CD4-positive, alpha-beta T cell (primary cell): ENCODE data around the gene PHACTR3. TPM values are rescaled to one million over a fixed set of nuclear protein-coding genes. Genes with fewer than 3 reads are reported as not detected.

Source experiments
- ATAC-seq: fragments of 200-7000 bp; cut with Tn5 transposase; one replicate; pipeline ENCODE4 v1.10.0; 2022; ENCODE audit warnings: mild to moderate bottlenecking; ENCODE audit not compliant: poor library complexity
- CTCF ChIA-PET: fragments of 350-600 bp; sonication (Branson Sonifier 250); formaldehyde crosslinking; loops from one replicate; lab custom pipeline; 2021; ENCODE audit warnings: antibody characterized with exemption, inconsistent platforms; lab: Charles Lee
- POLR2A ChIA-PET: fragments of 350-600 bp; sonication (Branson Sonifier 250); formaldehyde crosslinking; loops from one replicate; lab custom pipeline; 2021; ENCODE audit warnings: antibody characterized with exemption, inconsistent platforms; lab: Charles Lee
- DNase-seq, 14 experiments: peaks; one replicate each; pipeline ENCODE4 v3.0.0-alpha.2; 2013 to 2020; ENCODE audit warnings: mixed read lengths in 2 of 14
- H3K27ac ChIP-seq, 2 donors: one replicate each; pipeline versions ENCODE4 v1.5.1 to v1.7.0; 2013; ENCODE audit warnings: low read length in 2 of 2, low read depth in 1 of 2, mild to moderate bottlenecking in 1 of 2
- H3K27me3 ChIP-seq, 2 experiments: 1 replicate in 1 of 2; 2 replicates in 1 of 2; pipeline versions ENCODE4 v1.6.1 to v1.7.0; 2013; ENCODE audit warnings: low read length in 2 of 2, control low read depth in 1 of 2, mild to moderate bottlenecking in 1 of 2, moderate library complexity in 1 of 2; ENCODE audit not compliant: insufficient read depth in 2 of 2, control insufficient read depth in 1 of 2
- H3K36me3 ChIP-seq: one replicate; pipeline ENCODE4 v1.6.1; 2013; ENCODE audit warnings: low read length, control low read depth; ENCODE audit not compliant: insufficient read depth
- H3K4me1 ChIP-seq: one replicate; pipeline ENCODE4 v1.6.1; 2013; ENCODE audit warnings: low read length, control low read depth; ENCODE audit not compliant: insufficient read depth
- H3K4me3 ChIP-seq: one replicate; pipeline ENCODE4 v1.5.1; 2013; ENCODE audit warnings: mild to moderate bottlenecking, low read length, moderate library complexity
- H3K9me3 ChIP-seq, 2 experiments: 1 replicate in 1 of 2; 2 replicates in 1 of 2; pipeline versions ENCODE4 v1.6.1 to v1.7.0; 2013; ENCODE audit warnings: low read length in 2 of 2, mild to moderate bottlenecking in 2 of 2, control low read depth in 1 of 2, moderate library complexity in 1 of 2; ENCODE audit not compliant: control insufficient read depth in 1 of 2, insufficient read depth in 1 of 2
- H3K27ac Mint-ChIP-seq: one replicate; pipeline ENCODE4 v1.8.0; 2020; ENCODE audit warnings: mixed read lengths
- H3K27me3 Mint-ChIP-seq: one replicate; pipeline ENCODE4 v1.8.0; 2021; ENCODE audit warnings: mixed read lengths
- H3K36me3 Mint-ChIP-seq: one replicate; pipeline ENCODE4 v1.8.0; 2021; ENCODE audit warnings: low read depth, mixed read lengths
- H3K4me1 Mint-ChIP-seq: one replicate; pipeline ENCODE4 v1.8.0; 2021; ENCODE audit warnings: low read depth, mixed read lengths
- H3K4me3 Mint-ChIP-seq: one replicate; pipeline ENCODE4 v1.8.0; 2020; ENCODE audit warnings: mild to moderate bottlenecking, mixed read lengths
- H3K9me3 Mint-ChIP-seq: one replicate; pipeline ENCODE4 v1.8.0; 2020; ENCODE audit warnings: mixed read lengths
- CTCF ChIP-seq: fragments of 200-600 bp; IDR thresholded peaks from one replicate; pipeline ENCODE4 v1.8.0; 2022; ENCODE audit warnings: antibody characterized with exemption, mild to moderate bottlenecking
- intact Hi-C, 2 experiments: fragments of 100-400 bp; cut with DNase I in 1 of 2; cut with micrococcal nuclease in 1 of 2; formaldehyde crosslinking; loops; one replicate each; pipeline versions ENCODE4 v1.15.1 to v1.9.0; 2023 to 2025; cut with DNase I, micrococcal nuclease
- total RNA-seq, 174 experiments: library from RNA in 2 of 174; stranded (reverse) in 2 of 174; gene quantifications; one replicate each; pipeline ENCODE4 v1.2.3 and lab custom pipeline; 2021 to 2026

PHACTR3 gene
- total RNA-seq, 2 experiments from 2014 or later = not detected

GRCh38 chr20:59613861-59614260 is 9.5 kb downstream of the PHACTR3 start:
- no peak overlapping the region for H3K4me3 ChIP-seq
- CTCF ChIA-PET = no interaction called here
- POLR2A ChIA-PET = no interaction called here
- intact Hi-C loops = no loop called here
- no peaks in the 10 kb centered on the region for H3K36me3 ChIP-seq
- no peaks in the 10 kb centered on the region for H3K4me1 ChIP-seq
- Mint-ChIP-seq H3K27ac (no peak overlapping the region), H3K27me3 (peaks cover 35% of the 10 kb centered on the region), H3K4me1 (no peaks in the 10 kb centered on the region), H3K9me3 (no peaks in the 10 kb centered on the region), H3K4me3 (no peak overlapping the region), H3K36me3 (no peaks in the 10 kb centered on the region)
- ATAC-seq (no peak), DNase-seq (no peak)
- H3K27me3 ChIP-seq = peaks cover 3 to 10% of the 10 kb centered on the region in 2 experiments
- no peak for TF ChIP-seq CTCF
- no peak overlapping the region for H3K27ac ChIP-seq
- peaks cover 0 to 14% of the 10 kb centered on the region in 2 experiments for H3K9me3 ChIP-seq

- no peaks in the 10 kb centered on the region for H3K9me3 Mint-ChIP-seq
- H3K4me1 ChIP-seq = no peaks in the 10 kb centered on the region
- H3K4me1 Mint-ChIP-seq = no peaks in the 10 kb centered on the region
- H3K27me3 ChIP-seq = peaks cover 0 to 8% of the 10 kb centered on the region in 2 experiments
- H3K4me3 ChIP-seq = no peak overlapping the region
- no peak overlapping the region for H3K27ac Mint-ChIP-seq
- H3K36me3 Mint-ChIP-seq = no peaks in the 10 kb centered on the region
- ChIA-PET POLR2A (no interaction called here), CTCF (no interaction called here)
- no peak overlapping the region for H3K4me3 Mint-ChIP-seq
- peaks cover 30% of the 10 kb centered on the region for H3K27me3 Mint-ChIP-seq
- ATAC-seq = no peak
- H3K9me3 ChIP-seq = peaks cover 0 to 11% of the 10 kb centered on the region in 2 experiments
- TF ChIP-seq CTCF = no peak
- intact Hi-C loops = no loop called here
- no peak overlapping the region for H3K27ac ChIP-seq
- DNase-seq = no peak
- H3K36me3 ChIP-seq = no peaks in the 10 kb centered on the region
Observed at GRCh38 chr20:59614714-59615113, 10.4 kb downstream of the PHACTR3 start.

- Histone ChIP-seq H3K4me1 (no peaks in the 10 kb centered on the region), H3K9me3 (peaks cover 0 to 14% of the 10 kb centered on the region in 2 experiments), H3K27ac (no peak overlapping the region), H3K27me3 (peaks cover 0 to 9% of the 10 kb centered on the region in 2 experiments), H3K4me3 (no peak overlapping the region), H3K36me3 (no peaks in the 10 kb centered on the region)
- ChIA-PET CTCF (no interaction called here), POLR2A (no interaction called here)
- intact Hi-C loops = no loop called here
- Mint-ChIP-seq H3K4me3 (no peak overlapping the region), H3K27ac (no peak overlapping the region), H3K27me3 (peaks cover 32% of the 10 kb centered on the region), H3K9me3 (no peaks in the 10 kb centered on the region), H3K36me3 (no peaks in the 10 kb centered on the region), H3K4me1 (no peaks in the 10 kb centered on the region)
- no peak for ATAC-seq
- TF ChIP-seq CTCF = no peak
- no peak for DNase-seq
Observed at GRCh38 chr20:59616306-59616705, 12.0 kb downstream of the PHACTR3 start.
